GM12892 (cell line): ENCODE measurements around the gene NGEF.

Experiments used
- POLR2A ChIP-seq: IDR thresholded peaks from 2 replicates; pipeline ENCODE4 v1.6.1; 2011; ENCODE audit warnings: low read depth, low read length, control low read depth
- TAF1 ChIP-seq: IDR thresholded peaks from 2 replicates; pipeline ENCODE4 v1.6.1; 2011; ENCODE audit warnings: low read depth, mild to moderate bottlenecking, control low read depth, low read length, borderline replicate concordance

- no peak for TF ChIP-seq POLR2A
- TF ChIP-seq TAF1: no peak
Observed at GRCh38 chr2:232927793-232928550, 85.1 kb downstream of the NGEF start.
